HCT116 (cell line): ENCODE measurements around the gene NRXN2.

Experiments
- ATF3 ChIP-seq: IDR thresholded peaks from 2 replicates; pipeline ENCODE4 v1.6.1; 2012
- CEBPB ChIP-seq: IDR thresholded peaks from 2 replicates; pipeline ENCODE4 v1.6.1; 2012; ENCODE audit warnings: low read depth
- CTCF ChIP-seq, 3 experiments: fragments of 200-600 bp in 1 of 3; sonication (generic) in 1 of 3; IDR thresholded peaks in 2 of 3; conservative IDR thresholded peaks in 1 of 3; 2 replicates each; pipeline ENCODE4 v1.5.1; 2012 to 2017; ENCODE audit warnings: low read depth in 2 of 3, low read length in 2 of 3, antibody characterized with exemption in 1 of 3, borderline replicate concordance in 1 of 3, control low read depth in 1 of 3, mild to moderate bottlenecking in 1 of 3, mixed read lengths in 1 of 3, mixed run types in 1 of 3, moderate library complexity in 1 of 3; ENCODE audit not compliant: insufficient read depth in 1 of 3
- ELF1 ChIP-seq: IDR thresholded peaks from 2 replicates; pipeline ENCODE4 v1.6.1; 2012; ENCODE audit warnings: low read depth, borderline replicate concordance
- EZH2 ChIP-seq: fragments of 200-600 bp; sonication (generic); IDR thresholded peaks from 2 replicates; pipeline ENCODE4 v1.6.1; 2017; ENCODE audit warnings: antibody characterized with exemption, mixed run types
- EZH2phosphoT487 ChIP-seq: fragments of 200-600 bp; IDR thresholded peaks from 2 replicates; pipeline ENCODE4 v1.6.1; 2018; ENCODE audit warnings: antibody characterized with exemption, borderline replicate concordance
- JUND ChIP-seq: IDR thresholded peaks from 2 replicates; pipeline ENCODE4 v1.6.1; 2012
- POLR2A ChIP-seq: IDR thresholded peaks from 2 replicates; pipeline ENCODE4 v1.7.0; 2011; ENCODE audit warnings: borderline replicate concordance; ENCODE audit not compliant: insufficient read depth, insufficient read length; ENCODE audit errors: extremely low read depth
- RAD21 ChIP-seq: IDR thresholded peaks from 2 replicates; pipeline ENCODE4 v1.6.1; 2012; ENCODE audit warnings: low read depth, mild to moderate bottlenecking
- REST ChIP-seq: IDR thresholded peaks from 2 replicates; pipeline ENCODE4 v1.6.1; 2012; ENCODE audit warnings: low read depth
- SIN3A ChIP-seq: IDR thresholded peaks from 2 replicates; pipeline ENCODE4 v1.6.1; 2012; ENCODE audit warnings: low read depth
- ZNF274 ChIP-seq: fragments of 200-500 bp; sonication (Bioruptor generic); IDR thresholded peaks from 2 replicates; pipeline ENCODE4 v1.6.1; 2014; ENCODE audit warnings: mild to moderate bottlenecking, low read depth, low read length, inconsistent platforms

- no peak for TF ChIP-seq EZH2
- no peak for TF ChIP-seq EZH2phosphoT487
- TF ChIP-seq SIN3A, result no peak
- no peak for TF ChIP-seq ZNF274
- TF ChIP-seq CTCF (IDR thresholded peaks at IDR 0.05 in 2 of 3, conservative IDR thresholded peaks at IDR 0.05 in 1 of 3; ENCODE audit: borderline replicate concordance in 1 of 3, insufficient read depth in 1 of 3, low read depth in 2 of 3, low read length in 2 of 3), result no peak
- TF ChIP-seq REST, result no peak
- TF ChIP-seq JUND, result no peak
- no peak for TF ChIP-seq ATF3
- no peak for TF ChIP-seq RAD21
- TF ChIP-seq ELF1, result no peak
- TF ChIP-seq POLR2A, result no peak
- no peak for TF ChIP-seq CEBPB
These were observed 59.3 kb downstream of the NRXN2 start for GRCh38 chr11:64663656-64664055.
